OCI-LY3 (cell line): ENCODE results near the gene DYRK3.

Experiments used
- H2AFZ ChIP-seq: fragments of 200-600, 300-600 bp; shearing (Covaris generic); 2 replicates; pipeline ENCODE4 v1.6.0; 2014; ENCODE audit warnings: antibody characterized with exemption, low read depth, low read length
- H3K27ac ChIP-seq: fragments of 200-600, 300-600 bp; sonication (generic); 2 replicates; pipeline ENCODE4 v1.5.1; 2014; ENCODE audit warnings: mild to moderate bottlenecking, low read length, moderate library complexity, mixed read lengths
- H3K27me3 ChIP-seq: fragments of 200-600, 300-600 bp; sonication (generic); 2 replicates; pipeline ENCODE4 v1.6.1; 2014; ENCODE audit warnings: low read depth, low read length, mixed read lengths
- H3K36me3 ChIP-seq: fragments of 200-600, 300-600 bp; sonication (generic); replicated peaks from 2 replicates; pipeline ENCODE3; 2014; ENCODE audit warnings: low read depth, low read length, mixed read lengths
- H3K4me1 ChIP-seq: fragments of 300-600, 200-600 bp; sonication (generic); 2 replicates; pipeline ENCODE4 v1.6.1; 2014; ENCODE audit warnings: low read length, mixed read lengths
- H3K4me2 ChIP-seq: fragments of 200-600, 300-600 bp; sonication (generic); 2 replicates; pipeline ENCODE4 v1.6.1; 2014; ENCODE audit warnings: low read length, mixed read lengths
- H3K4me3 ChIP-seq: fragments of 300-600, 200-600 bp; sonication (generic); 2 replicates; pipeline ENCODE4 v1.5.1; 2014; ENCODE audit warnings: antibody characterized with exemption, mild to moderate bottlenecking, low read length, moderate library complexity
- H3K79me2 ChIP-seq: fragments of 300-600, 200-600 bp; shearing (Covaris generic); 2 replicates; pipeline ENCODE4 v1.6.1; 2014; ENCODE audit warnings: mild to moderate bottlenecking, low read length, mixed read lengths
- H3K9ac ChIP-seq: fragments of 300-600, 200-600 bp; shearing (Covaris generic); 2 replicates; pipeline ENCODE4 v1.6.0; 2014; ENCODE audit warnings: mild to moderate bottlenecking, low read length, moderate library complexity
- H3K9me3 ChIP-seq: fragments of 200-600, 300-600 bp; shearing (Covaris generic); 2 replicates; pipeline ENCODE4 v1.6.1; 2014; ENCODE audit warnings: low read length, mixed read lengths; ENCODE audit not compliant: insufficient read depth
- H4K20me1 ChIP-seq: fragments of 200-600, 300-600 bp; sonication (generic); 2 replicates; pipeline ENCODE4 v1.6.1; 2016; ENCODE audit warnings: low read length, mixed read lengths; ENCODE audit not compliant: insufficient read depth
- EZH2phosphoT487 ChIP-seq: fragments of 200-600 bp; shearing (Covaris generic); IDR thresholded peaks from 2 replicates; pipeline ENCODE4 v1.6.1; 2018; ENCODE audit warnings: antibody characterized with exemption, mixed run types, low read depth
- TF ChIP-seq, protein P1 (sequence below): fragments of 200-600, 300-600 bp; sonication (generic); IDR thresholded peaks from 2 replicates; pipeline ENCODE4 v1.5.1; 2014; ENCODE audit warnings: antibody characterized with exemption, low read length, low read depth

Gene DYRK3

GRCh38 chr1:206604861-206605260, 30.5 kb upstream of the DYRK3 start:
- Histone ChIP-seq H3K27ac (no peak overlapping the region), H3K27me3 (no peaks in the 10 kb centered on the region), H3K4me2 (no peak overlapping the region), H4K20me1 (no peaks in the 10 kb centered on the region), H3K4me1 (peaks cover 20% of the 10 kb centered on the region), H3K4me3 (no peak overlapping the region), H2AFZ (no peak overlapping the region), H3K9me3 (no peaks in the 10 kb centered on the region), H3K9ac (no peak overlapping the region), H3K79me2 (no peaks in the 10 kb centered on the region; the same call in 1 of the 2 replicates), H3K36me3 (peaks cover 54% of the 10 kb centered on the region)
- TF ChIP-seq EZH2phosphoT487 = no peak
- TF ChIP-seq, protein P1, sequence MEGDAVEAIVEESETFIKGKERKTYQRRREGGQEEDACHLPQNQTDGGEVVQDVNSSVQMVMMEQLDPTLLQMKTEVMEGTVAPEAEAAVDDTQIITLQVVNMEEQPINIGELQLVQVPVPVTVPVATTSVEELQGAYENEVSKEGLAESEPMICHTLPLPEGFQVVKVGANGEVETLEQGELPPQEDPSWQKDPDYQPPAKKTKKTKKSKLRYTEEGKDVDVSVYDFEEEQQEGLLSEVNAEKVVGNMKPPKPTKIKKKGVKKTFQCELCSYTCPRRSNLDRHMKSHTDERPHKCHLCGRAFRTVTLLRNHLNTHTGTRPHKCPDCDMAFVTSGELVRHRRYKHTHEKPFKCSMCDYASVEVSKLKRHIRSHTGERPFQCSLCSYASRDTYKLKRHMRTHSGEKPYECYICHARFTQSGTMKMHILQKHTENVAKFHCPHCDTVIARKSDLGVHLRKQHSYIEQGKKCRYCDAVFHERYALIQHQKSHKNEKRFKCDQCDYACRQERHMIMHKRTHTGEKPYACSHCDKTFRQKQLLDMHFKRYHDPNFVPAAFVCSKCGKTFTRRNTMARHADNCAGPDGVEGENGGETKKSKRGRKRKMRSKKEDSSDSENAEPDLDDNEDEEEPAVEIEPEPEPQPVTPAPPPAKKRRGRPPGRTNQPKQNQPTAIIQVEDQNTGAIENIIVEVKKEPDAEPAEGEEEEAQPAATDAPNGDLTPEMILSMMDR = no peak

DNA sequence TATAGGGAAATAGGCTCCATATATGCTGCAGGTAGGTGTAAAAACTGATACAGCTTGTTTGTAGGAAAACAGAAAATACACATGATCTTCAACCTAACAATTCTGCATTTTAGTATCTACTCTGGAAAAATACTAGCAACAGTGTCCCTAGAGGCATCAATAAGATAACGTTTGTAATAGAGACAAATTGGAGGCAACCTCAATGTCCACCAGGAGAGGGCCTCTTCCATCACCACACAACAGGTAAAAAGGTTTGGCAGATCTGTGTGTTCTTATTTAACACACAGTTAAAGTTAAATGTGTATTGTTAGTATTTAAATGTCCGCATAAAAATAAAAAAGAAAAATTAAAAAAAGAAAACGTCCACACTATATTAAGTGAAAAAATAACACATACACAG, 28.5 kb upstream of the DYRK3 start:
- no peak overlapping the region for H3K4me2 ChIP-seq
- H4K20me1 ChIP-seq = no peaks in the 10 kb centered on the region
- peaks cover 17% of the 10 kb centered on the region for H3K79me2 ChIP-seq
- no peak overlapping the region for H3K27ac ChIP-seq
- no peak overlapping the region for H3K9ac ChIP-seq
- no peak for TF ChIP-seq EZH2phosphoT487
- TF ChIP-seq, protein P1 = peak; percentile 51
- peaks cover 48% of the 10 kb centered on the region for H3K36me3 ChIP-seq
- no peak overlapping the region for H2AFZ ChIP-seq
- no peaks in the 10 kb centered on the region for H3K27me3 ChIP-seq
- no peaks in the 10 kb centered on the region for H3K9me3 ChIP-seq
- no peak overlapping the region for H3K4me3 ChIP-seq
- H3K4me1 ChIP-seq = peaks cover 35% of the 10 kb centered on the region

- H3K4me3 ChIP-seq = no peak overlapping the region; the same call in 1 of the 2 replicates
- no peaks in the 10 kb centered on the region for H4K20me1 ChIP-seq
- H3K9me3 ChIP-seq = no peaks in the 10 kb centered on the region
- peaks cover 35% of the 10 kb centered on the region for H3K4me1 ChIP-seq
- H2AFZ ChIP-seq = no peak overlapping the region
- no peaks in the 10 kb centered on the region for H3K27me3 ChIP-seq
- H3K79me2 ChIP-seq = peaks cover 20% of the 10 kb centered on the region
- H3K9ac ChIP-seq = no peak overlapping the region; the same call in 1 of the 2 replicates
- TF ChIP-seq, protein P1 = peak; percentile 98
- no peak for TF ChIP-seq EZH2phosphoT487
- H3K4me2 ChIP-seq = peak overlapping the region; percentile 39
- H3K27ac ChIP-seq = peak overlapping the region; percentile 93
- peaks cover 36% of the 10 kb centered on the region for H3K36me3 ChIP-seq
These were observed 27.1 kb upstream of the DYRK3 start for GRCh38 chr1:206608108-206608698.

- Histone ChIP-seq H3K4me3 (peak overlapping the region; percentile 45), H3K4me1 (peaks cover 35% of the 10 kb centered on the region), H3K27me3 (no peaks in the 10 kb centered on the region), H4K20me1 (no peaks in the 10 kb centered on the region), H2AFZ (no peak overlapping the region), H3K9me3 (no peaks in the 10 kb centered on the region), H3K79me2 (peaks cover 20% of the 10 kb centered on the region), H3K4me2 (peak overlapping the region; percentile 73), H3K36me3 (peaks cover 30% of the 10 kb centered on the region), H3K27ac (peak overlapping the region; percentile 93), H3K9ac (peak overlapping the region; percentile 53; the same call in 1 of the 2 replicates)
- TF ChIP-seq, protein P1 = no peak
- no peak for TF ChIP-seq EZH2phosphoT487
These were observed 25.9 kb upstream of the DYRK3 start for GRCh38 chr1:206609229-206609991.
